GM12892 (cell line): ENCODE data around the gene GIPC2.
"Not testable (repeated sequence)": the region's sequence is repeated elsewhere in the genome, so short reads cannot be mapped to it uniquely, and the experiment has no call there.

ENCODE experiments used
- DNase-seq: peaks from one replicate; pipeline ENCODE4 v3.0.0; 2011; ENCODE audit not compliant: insufficient read length
- FAIRE-seq: peaks from 2 replicates; lab custom pipeline; 2011; peaks lifted over from hg19 to GRCh38; lab: Jason Lieb, UNC
- POLR2A ChIP-seq: IDR thresholded peaks from 2 replicates; pipeline ENCODE4 v1.6.1; 2011; ENCODE audit warnings: low read depth, low read length, control low read depth
- POLR2AphosphoS5 ChIP-seq: IDR thresholded peaks from 2 replicates; pipeline ENCODE4 v1.6.1; 2011; ENCODE audit warnings: low read depth, low read length, control low read depth
- TAF1 ChIP-seq: IDR thresholded peaks from 2 replicates; pipeline ENCODE4 v1.6.1; 2011; ENCODE audit warnings: low read depth, mild to moderate bottlenecking, control low read depth, low read length, borderline replicate concordance

The GIPC2 gene

DNA sequence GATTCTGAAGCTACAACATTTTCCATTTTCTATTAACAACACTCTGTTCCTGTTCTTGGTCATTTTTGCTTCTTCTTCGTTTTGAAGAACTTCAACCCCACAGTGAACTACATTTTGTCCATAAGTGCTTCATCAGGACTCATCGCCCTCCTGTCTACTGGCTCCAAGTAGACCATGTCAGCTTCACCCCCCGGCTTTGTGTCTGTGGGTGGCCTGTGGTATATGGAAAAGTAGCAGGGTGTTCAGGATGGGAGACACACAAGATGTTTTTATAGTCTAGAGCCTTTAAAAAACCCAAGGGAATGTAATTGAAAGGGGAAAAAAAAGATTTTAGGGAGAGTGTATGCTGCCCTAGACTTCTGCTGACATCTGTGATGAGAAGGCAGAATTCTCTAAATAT is 46.1 kb downstream of the GIPC2 start:
- no peak for FAIRE-seq
- TF ChIP-seq TAF1, result no peak
- TF ChIP-seq POLR2A, result no peak
- TF ChIP-seq POLR2AphosphoS5, result no peak
- DNase-seq, result no peak

DNA sequence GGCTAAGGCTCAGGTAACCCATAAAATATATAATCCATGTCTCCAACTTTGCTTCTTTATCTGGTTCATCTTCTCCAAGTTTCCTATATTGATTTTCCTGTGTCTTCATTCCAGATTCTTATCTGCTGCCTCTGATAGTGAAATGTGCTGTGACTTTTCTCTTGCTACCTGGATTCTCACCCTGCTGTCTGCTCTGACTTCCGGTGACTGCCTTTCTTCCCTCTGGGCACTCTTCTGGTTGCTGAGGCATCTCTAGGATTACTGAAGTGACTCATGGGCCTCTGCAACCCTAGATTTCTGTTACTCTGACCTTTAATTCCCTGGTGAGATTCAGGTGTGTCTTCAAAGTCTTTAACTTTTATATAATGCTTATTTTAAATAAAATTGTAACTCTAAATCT is 46.9 kb downstream of the GIPC2 start:
- no peak for DNase-seq
- FAIRE-seq, result no peak
- no peak for TF ChIP-seq POLR2AphosphoS5
- no peak for TF ChIP-seq POLR2A
- no peak for TF ChIP-seq TAF1

DNA sequence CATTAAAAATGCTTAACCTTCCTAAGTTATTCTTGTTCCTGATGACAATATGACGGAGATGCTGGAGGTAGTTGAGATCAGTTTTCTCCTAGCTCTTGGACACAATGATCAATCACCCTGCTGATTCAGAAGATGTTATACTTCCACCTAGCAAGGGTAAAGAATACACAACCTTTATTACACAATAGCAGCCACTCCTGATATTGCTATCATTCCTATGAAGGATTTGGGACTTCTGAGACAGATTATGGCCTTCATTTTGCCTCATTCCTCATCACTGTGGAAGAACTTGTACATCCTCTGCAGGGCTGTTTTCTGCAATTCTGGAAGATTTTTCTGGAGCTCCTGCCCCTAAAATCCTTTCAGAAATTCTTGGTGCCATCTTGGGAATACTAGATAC is 47.8 kb downstream of the GIPC2 start:
- TF ChIP-seq POLR2AphosphoS5 (no peak), POLR2A (no peak), TAF1 (no peak)
- DNase-seq (no peak), FAIRE-seq (no peak)

DNA sequence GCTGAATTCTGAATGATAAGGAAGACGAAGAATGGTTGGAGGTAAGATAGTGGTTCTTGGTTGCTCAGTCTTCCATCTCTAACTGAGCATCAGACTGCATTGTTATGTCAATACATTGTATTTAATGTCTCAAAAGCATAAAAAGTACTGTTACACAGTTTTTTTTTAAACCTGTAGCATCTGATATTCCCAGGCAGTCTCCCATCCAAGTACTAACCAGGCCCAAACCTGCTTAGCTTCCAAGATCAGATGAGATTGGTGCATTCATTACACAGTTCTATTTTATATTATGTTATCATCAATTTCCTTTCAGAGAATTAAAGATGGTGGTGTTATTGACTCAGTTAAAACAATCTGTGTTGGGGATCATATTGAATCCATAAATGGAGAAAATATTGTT is 48.9 kb downstream of the GIPC2 start:
- TF ChIP-seq POLR2AphosphoS5, result no peak
- TF ChIP-seq POLR2A, result no peak
- TF ChIP-seq TAF1, result no peak
- FAIRE-seq, result no peak
- no peak for DNase-seq

DNA sequence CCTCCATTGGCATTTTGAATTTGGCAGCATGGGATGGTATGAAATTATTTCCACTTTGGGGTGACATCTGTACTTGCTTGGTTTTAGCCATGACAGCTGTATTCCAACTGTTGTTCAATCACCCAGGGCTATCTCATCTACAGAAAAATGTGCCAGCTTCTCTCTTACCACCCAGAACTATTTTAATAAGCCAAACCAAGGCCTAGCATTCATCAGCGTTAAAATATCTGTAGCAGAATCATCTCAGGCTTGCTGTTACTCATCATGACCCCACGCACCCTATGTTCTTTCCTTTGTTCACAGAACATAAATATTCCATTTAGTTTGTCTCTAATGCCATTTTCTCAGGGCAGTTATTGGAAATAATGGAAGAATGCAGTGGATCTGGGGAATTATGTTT is 49.8 kb downstream of the GIPC2 start:
- DNase-seq, result no peak
- TF ChIP-seq TAF1 (no peak), POLR2A (no peak), POLR2AphosphoS5 (no peak)
- no peak for FAIRE-seq

DNA sequence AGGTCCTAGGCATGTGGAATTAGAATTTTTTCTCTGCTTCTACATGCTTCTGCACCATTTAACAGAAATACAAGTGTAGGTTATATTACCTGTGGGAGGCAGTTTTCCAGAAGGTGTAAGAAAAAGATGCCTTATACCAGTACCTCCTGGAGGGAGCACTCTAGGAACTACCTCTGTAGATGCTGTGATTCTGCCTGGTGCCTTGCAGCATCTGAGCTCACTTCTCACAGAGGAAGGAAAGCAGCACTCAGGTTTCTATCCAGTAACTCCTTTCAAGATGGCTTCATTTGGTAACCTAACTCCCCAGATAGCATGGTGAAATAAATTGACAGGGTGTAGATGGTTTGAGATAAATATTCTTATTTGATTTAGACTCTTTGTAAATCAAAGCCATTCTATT is 50.3 kb downstream of the GIPC2 start:
- FAIRE-seq (no peak), DNase-seq (no peak)
- TF ChIP-seq TAF1 (no peak), POLR2AphosphoS5 (no peak)

DNA sequence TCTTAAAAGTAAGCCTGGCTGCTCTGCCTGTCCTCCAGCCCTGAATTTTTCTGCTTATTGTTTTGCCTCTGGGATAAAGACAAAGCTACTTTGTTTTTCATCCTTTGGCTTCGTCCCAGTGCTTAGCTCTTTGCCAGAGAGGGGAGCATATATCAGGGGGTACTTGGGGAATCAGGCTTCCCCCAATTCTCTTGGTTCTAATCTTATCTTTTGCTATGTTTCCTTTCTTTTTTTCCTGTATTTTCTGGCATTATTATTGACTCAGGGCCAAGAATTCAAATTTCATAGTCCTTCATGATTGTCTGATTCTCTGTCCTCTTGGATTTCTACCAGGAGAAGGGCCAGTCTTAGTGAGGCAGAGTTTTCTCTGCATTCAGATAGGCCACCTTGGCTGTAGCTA is 51.2 kb downstream of the GIPC2 start:
- DNase-seq, result no peak
- no peak for FAIRE-seq
- no peak for TF ChIP-seq TAF1

DNA sequence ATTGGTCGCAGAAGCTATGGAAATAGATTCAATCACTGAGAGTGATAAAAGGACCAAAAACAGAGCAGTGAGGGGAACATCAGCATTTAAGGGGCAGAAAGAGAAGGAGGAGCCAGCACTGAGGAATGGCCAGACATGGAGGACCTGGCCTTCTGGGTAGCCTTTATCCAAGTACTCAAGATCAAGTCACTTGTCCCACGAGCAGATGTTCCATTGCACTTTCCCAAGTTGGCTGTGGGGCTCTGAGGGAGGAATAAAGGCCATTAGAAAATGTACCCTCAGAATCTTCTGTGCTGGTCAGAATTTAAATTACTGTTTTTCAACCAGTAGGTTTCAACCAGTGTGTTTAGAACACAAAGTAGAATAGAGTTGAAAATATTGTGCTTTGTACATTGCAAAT is 55.3 kb downstream of the GIPC2 start:
- no peak for DNase-seq
- TF ChIP-seq TAF1 (no peak), POLR2A (no peak), POLR2AphosphoS5 (no peak)
- no peak for FAIRE-seq

DNA sequence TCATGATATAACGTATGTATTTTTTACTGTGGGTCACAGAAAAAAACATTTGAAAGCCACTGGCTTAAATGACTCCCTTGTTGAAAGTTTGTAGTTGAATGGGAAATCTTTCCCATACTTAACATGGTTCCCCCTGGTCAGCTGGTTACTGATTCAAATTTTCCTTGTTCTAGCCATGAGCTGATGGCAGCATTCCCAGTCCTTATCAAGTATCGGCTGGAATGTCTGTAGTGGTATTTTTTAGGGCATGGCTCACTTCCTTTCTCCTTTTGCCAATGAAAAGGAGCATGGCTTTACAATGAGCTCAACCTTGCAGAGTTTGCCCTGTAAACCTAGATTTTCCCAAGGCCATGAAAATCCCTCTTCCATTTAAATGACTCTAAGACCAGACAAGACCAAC is 55.7 kb downstream of the GIPC2 start:
- no peak for DNase-seq
- FAIRE-seq, result no peak
- TF ChIP-seq POLR2AphosphoS5 (no peak), TAF1 (no peak)

DNA sequence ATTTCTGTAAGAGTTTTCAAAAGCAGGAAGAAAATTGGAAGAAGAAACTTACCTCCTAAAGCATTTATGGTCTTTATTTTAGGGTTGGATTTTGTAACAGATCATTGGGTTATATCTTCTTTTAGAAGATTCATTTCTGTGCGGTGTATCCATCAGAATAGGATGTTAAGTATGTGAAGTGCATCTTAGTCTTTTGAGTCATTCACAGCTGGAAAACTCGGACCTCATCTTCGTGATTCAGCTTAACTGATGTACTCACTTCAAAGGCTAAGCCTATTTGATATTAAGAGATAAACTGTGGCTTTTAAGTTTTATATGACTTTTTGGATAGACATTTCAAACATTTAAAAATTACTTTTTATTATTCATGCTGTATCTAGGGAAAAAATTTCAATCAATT is 56.3 kb downstream of the GIPC2 start:
- no peak for DNase-seq
- TF ChIP-seq POLR2A (no peak), POLR2AphosphoS5 (no peak), TAF1 (no peak)
- FAIRE-seq, result no peak

DNA sequence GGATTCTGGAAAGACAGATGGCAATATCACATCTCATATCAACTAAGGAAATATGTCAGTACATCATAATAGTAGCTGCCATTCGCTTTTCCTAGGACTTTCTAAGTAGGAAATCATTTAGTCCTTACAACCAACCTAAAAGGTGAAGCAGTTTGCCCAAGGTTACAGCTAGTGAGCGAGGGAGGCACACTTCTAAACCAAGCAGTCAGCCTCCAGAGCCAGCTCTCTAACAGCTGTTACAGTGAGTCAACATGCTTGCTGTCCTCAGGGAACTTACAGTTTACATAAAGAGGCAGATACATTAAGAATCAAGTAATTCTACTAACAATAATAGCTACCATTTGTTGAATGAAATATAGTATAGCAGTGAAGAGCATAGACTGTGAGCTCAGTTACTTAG is 57.1 kb downstream of the GIPC2 start:
- FAIRE-seq, result no peak
- TF ChIP-seq POLR2A (no peak), TAF1 (no peak), POLR2AphosphoS5 (no peak)
- no peak for DNase-seq

DNA sequence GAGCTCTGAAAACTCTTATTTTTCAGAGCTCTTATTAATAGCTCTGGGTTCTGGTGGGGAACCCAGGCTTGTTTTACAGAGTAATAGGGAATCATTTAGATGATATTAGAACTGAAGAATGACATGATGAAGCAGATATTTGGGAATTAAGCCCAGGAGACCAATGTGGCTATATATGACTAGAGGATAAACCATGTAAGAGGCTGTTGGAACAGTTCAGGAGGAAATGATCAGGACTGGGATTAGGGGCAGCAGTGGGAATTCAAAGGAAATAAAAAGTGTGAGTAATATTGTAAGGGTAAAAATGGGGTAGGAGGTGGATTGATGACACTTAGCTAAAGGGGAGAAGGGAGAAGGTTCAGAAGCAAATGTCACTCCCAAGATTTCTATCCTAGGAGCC is 58.6 kb downstream of the GIPC2 start:
- FAIRE-seq (no peak), DNase-seq (no peak)
- TF ChIP-seq POLR2A, result no peak
- TF ChIP-seq POLR2AphosphoS5, result no peak
- no peak for TF ChIP-seq TAF1

DNA sequence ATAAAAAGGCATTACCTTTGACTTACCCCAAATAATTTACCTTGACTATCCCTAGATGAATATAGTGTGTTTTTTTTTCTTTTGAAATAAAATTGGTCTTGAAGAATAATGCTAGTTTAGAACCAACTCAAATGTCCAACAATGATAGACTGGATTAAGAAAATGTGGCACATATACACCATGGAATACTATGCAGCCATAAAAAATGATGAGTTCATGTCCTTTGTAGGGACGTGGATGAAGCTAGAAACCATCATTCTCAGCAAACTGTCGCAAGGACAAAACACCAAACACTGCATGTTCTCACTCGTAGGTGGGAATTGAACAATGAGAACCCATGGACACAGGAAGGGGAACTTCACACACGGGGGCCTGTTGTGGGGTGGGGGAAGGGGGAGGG is 63.9 kb downstream of the GIPC2 start:
- FAIRE-seq, DNase-seq: not testable (repeated sequence)
